Mesodermal cell (in vitro differentiated cells): Measurements from ENCODE around the gene SIM2. TPM values are rescaled to one million over a fixed set of nuclear protein-coding genes. Genes with fewer than 3 reads are reported as not detected.
A peak's percentile ranks its signal among the peaks of the same experiment; 100 is the strongest.
"Not testable (repeated sequence)": the region's sequence is repeated elsewhere in the genome, so short reads cannot be mapped to it uniquely, and the experiment has no call there.

Source experiments
- H3K27ac ChIP-seq: 2 replicates; pipeline ENCODE4 v1.7.0; 2013; ENCODE audit warnings: mild to moderate bottlenecking, low read depth, low read length, moderate library complexity; ENCODE audit not compliant: severe bottlenecking
- H3K36me3 ChIP-seq: 2 replicates; pipeline ENCODE4 v1.7.1; 2013; ENCODE audit warnings: mild to moderate bottlenecking, low read length, moderate library complexity; ENCODE audit not compliant: control insufficient read depth, insufficient read depth
- H3K4me1 ChIP-seq: one replicate; pipeline ENCODE4 v1.7.1; 2013; ENCODE audit warnings: mild to moderate bottlenecking, low read length; ENCODE audit not compliant: insufficient read depth, control insufficient read depth, poor library complexity, severe bottlenecking
- H3K4me3 ChIP-seq: 2 replicates; pipeline ENCODE4 v1.7.0; 2013; ENCODE audit warnings: low read length, control low read depth, mild to moderate bottlenecking; ENCODE audit not compliant: insufficient read depth, poor library complexity, severe bottlenecking; ENCODE audit errors: extremely low read depth
- H3K9me3 ChIP-seq: 2 replicates; pipeline ENCODE4 v1.7.1; 2013; ENCODE audit warnings: mild to moderate bottlenecking, low read length, moderate library complexity; ENCODE audit not compliant: control insufficient read depth
- WGBS, 2 experiments: methylation state at CpG; one replicate each; pipeline ENCODE4 v1.1.5; 2013; ENCODE audit warnings: missing lambda C conversion rate in 2 of 2; ENCODE audit not compliant: insufficient coverage in 2 of 2; 5-methylcytosine and 5-hydroxymethylcytosine counted together
- polyA plus RNA-seq, 2 experiments: library from polyadenylated mRNA; stranded (reverse); fragments of 50-300 nt; gene quantifications; one replicate each; pipeline ENCODE4 v1.2.3, GENCODE V29; 2013

The SIM2 gene
- polyA plus RNA-seq (2013, experiment 1 of 2), result 0.77 TPM
- polyA plus RNA-seq (2013, experiment 2 of 2), result 0.40 TPM

- no peaks in the 10 kb centered on the region for H3K36me3 ChIP-seq
- peaks cover 38% of the 10 kb centered on the region for H3K4me1 ChIP-seq
- H3K4me3 ChIP-seq, result peak within 1 kb of the TSS; percentile 35
- H3K9me3 ChIP-seq, result no peaks in the 10 kb centered on the region
- H3K27ac ChIP-seq, result no peak within 1 kb of the TSS
- WGBS, 2 experiments, result 0% methylated on average over 33 to 42 of the region's 70 CpGs
Observed at GRCh38 chr21:36698981-36699545, at the start of gene SIM2. Gene SIM2 (plus strand): TSS chr21:36699115. CDS start chr21:36699747, 632 bp downstream.

- Histone ChIP-seq H3K4me1 (no peaks in the 10 kb centered on the region), H3K36me3 (no peaks in the 10 kb centered on the region), H3K27ac (no peak overlapping the region), H3K4me3 (no peak overlapping the region), H3K9me3 (no peaks in the 10 kb centered on the region)
- 91 to 96% methylated on average over 17 of the region's 17 CpGs for WGBS, 2 experiments
Observed at GRCh38 chr21:36654324-36654723, 44.6 kb upstream of the SIM2 start.

- WGBS, 2 experiments, result 90 to 97% methylated on average over 4 to 8 of the region's 10 CpGs
- no peak overlapping the region for H3K4me3 ChIP-seq
Observed at GRCh38 chr21:36654796-36655325, 44.1 kb upstream of the SIM2 start.

GRCh38 chr21:36656138-36656537 lies 42.8 kb upstream of the SIM2 start:
- WGBS, 2 experiments, result 94 to 96% methylated on average over 6 of the region's 6 CpGs
- Histone ChIP-seq H3K4me1 (no peaks in the 10 kb centered on the region), H3K27ac (no peak overlapping the region), H3K36me3 (no peaks in the 10 kb centered on the region), H3K9me3 (no peaks in the 10 kb centered on the region), H3K4me3 (no peak overlapping the region)

More at GRCh38 chr21:36654796-36655325, 44.1 kb upstream of the SIM2 start:
- H3K27ac ChIP-seq, result no peak overlapping the region
- no peaks in the 10 kb centered on the region for H3K36me3 ChIP-seq
- H3K9me3 ChIP-seq, result no peaks in the 10 kb centered on the region
- H3K4me1 ChIP-seq, result no peaks in the 10 kb centered on the region

- not testable (repeated sequence) for H3K4me3 ChIP-seq
Observed at GRCh38 chr21:36657290-36657689, 41.6 kb upstream of the SIM2 start.

GRCh38 chr21:36657999-36658398 lies 40.9 kb upstream of the SIM2 start:
- no CpG with 5 or more reads among the region's 4 CpGs for WGBS, 2 experiments
- H3K4me1 ChIP-seq, result no peaks in the 10 kb centered on the region
- H3K9me3 ChIP-seq, result no peaks in the 10 kb centered on the region
- no peak overlapping the region for H3K27ac ChIP-seq
- H3K4me3 ChIP-seq, result no peak overlapping the region
- no peaks in the 10 kb centered on the region for H3K36me3 ChIP-seq

More at GRCh38 chr21:36657290-36657689, 41.6 kb upstream of the SIM2 start:
- H3K4me1 ChIP-seq, H3K36me3 ChIP-seq, H3K27ac ChIP-seq, H3K9me3 ChIP-seq: not testable (repeated sequence)
- 88% methylated on average over 1 of the region's 1 CpG; no CpG with 5 or more reads in 1 of the 2 experiments for WGBS, 2 experiments

- no peak overlapping the region for H3K4me3 ChIP-seq
- H3K36me3 ChIP-seq, result no peaks in the 10 kb centered on the region
- no peaks in the 10 kb centered on the region for H3K9me3 ChIP-seq
- no peaks in the 10 kb centered on the region for H3K4me1 ChIP-seq
- 77 to 93% methylated on average over 4 to 5 of the region's 5 CpGs for whole genome bisulfite sequencing, 2 experiments
- H3K27ac ChIP-seq, result no peak overlapping the region
Observed at GRCh38 chr21:36658926-36659325, 40.0 kb upstream of the SIM2 start.

GRCh38 chr21:36661511-36662309 lies 37.2 kb upstream of the SIM2 start:
- no peaks in the 10 kb centered on the region for H3K4me1 ChIP-seq
- WGBS, 2 experiments, result 29 to 30% methylated on average over 6 to 8 of the region's 11 CpGs
- H3K27ac ChIP-seq, result no peak overlapping the region
- H3K4me3 ChIP-seq, result no peak overlapping the region
- no peaks in the 10 kb centered on the region for H3K9me3 ChIP-seq
- no peaks in the 10 kb centered on the region for H3K36me3 ChIP-seq

GRCh38 chr21:36663033-36663855 lies 35.7 kb upstream of the SIM2 start:
- H3K4me1 ChIP-seq, result no peaks in the 10 kb centered on the region
- no peaks in the 10 kb centered on the region for H3K36me3 ChIP-seq
- H3K27ac ChIP-seq, result no peak overlapping the region
- WGBS, 2 experiments, result 79 to 82% methylated on average over 17 to 18 of the region's 18 CpGs
- H3K9me3 ChIP-seq, result no peaks in the 10 kb centered on the region
- H3K4me3 ChIP-seq, result no peak overlapping the region

- Histone ChIP-seq H3K36me3 (no peaks in the 10 kb centered on the region), H3K9me3 (no peaks in the 10 kb centered on the region), H3K4me1 (no peaks in the 10 kb centered on the region), H3K27ac (no peak overlapping the region), H3K4me3 (no peak overlapping the region)
- 76 to 94% methylated on average over 4 to 9 of the region's 9 CpGs for WGBS, 2 experiments
Observed at GRCh38 chr21:36664662-36664990, 34.3 kb upstream of the SIM2 start.
